Superior temporal gyrus (tissue), 1 donor: ENCODE results near the gene SPTY2D1.

Source experiments
- DNase-seq: peaks from one replicate; pipeline ENCODE4 v3.0.0-alpha.2; 2016; ENCODE audit errors: extremely low spot score

Gene SPTY2D1

DNA sequence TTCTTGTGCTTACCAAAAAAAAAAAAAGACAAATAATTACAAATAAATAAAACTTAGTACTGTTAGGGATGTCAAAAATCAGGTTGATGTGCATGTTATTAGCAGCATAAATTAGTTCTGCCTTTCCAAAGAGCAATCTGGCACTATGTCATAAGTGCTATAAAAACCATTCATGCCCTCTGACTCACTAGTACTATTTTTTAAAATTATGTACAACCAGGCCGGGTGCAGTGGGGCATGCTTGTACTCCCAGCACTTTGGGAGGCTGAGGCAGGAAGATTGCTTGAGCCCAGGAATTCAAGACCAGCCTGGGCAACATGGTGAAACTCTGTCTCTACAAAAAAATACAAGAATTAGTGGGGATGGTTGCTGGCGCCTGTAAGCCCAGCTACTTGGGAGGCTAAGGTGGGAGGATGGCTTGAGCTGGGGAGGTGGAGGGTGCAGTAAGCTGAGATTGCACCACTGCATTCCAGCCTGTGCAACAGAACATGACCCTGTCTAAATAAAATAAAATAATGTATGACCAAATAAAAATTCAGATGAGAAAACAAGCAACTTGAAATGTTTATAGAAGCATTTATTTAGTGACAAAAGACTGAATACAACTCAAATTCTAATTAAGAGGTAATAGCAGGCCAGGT is 70.9 kb downstream of the SPTY2D1 start:
- DNase-seq = no peak
